ENCODE results near the gene ERVV-1.

ERVV-1 gene

DNA sequence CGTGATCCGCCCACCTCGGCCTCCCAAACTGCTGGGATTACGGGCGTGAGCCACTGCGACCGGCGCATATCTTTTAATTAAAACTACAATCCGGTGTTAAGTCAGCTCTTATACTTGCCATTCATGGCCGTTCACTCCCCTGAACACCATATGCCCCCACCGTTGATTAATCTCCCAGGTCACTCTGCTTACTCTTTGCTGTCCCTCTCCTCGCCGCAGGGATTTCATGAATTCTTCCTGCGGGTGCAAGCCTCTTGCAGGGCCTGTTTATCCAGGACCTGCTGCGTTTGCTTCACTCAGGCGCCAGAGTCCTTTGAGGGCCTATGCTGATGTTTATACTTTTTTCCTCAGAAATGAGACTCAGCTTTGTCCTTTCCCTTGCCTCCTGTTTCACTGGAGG lies 31.8 kb downstream of the ERVV-1 start:
- ChIA-PET POLR2A (no interaction called here), CTCF (no interaction called here)
- Histone ChIP-seq H3K9me3 (ENCODE audit: control insufficient read depth, insufficient read depth, low read depth, low read length) (peaks cover 8% of the 10 kb centered on the region), H3K27ac (ENCODE audit: extremely low read depth, low read depth, low read length) (no peak overlapping the region), H3K4me1 (ENCODE audit: control insufficient read depth, insufficient read depth, low read length) (no peaks in the 10 kb centered on the region), H3K36me3 (ENCODE audit: control insufficient read depth in 2 of 2, insufficient read depth in 1 of 2, low read length in 2 of 2) (no peaks in the 10 kb centered on the region), H3K4me3 (ENCODE audit: low read depth, low read length) (no peak overlapping the region)
- TF ChIP-seq, protein P1, sequence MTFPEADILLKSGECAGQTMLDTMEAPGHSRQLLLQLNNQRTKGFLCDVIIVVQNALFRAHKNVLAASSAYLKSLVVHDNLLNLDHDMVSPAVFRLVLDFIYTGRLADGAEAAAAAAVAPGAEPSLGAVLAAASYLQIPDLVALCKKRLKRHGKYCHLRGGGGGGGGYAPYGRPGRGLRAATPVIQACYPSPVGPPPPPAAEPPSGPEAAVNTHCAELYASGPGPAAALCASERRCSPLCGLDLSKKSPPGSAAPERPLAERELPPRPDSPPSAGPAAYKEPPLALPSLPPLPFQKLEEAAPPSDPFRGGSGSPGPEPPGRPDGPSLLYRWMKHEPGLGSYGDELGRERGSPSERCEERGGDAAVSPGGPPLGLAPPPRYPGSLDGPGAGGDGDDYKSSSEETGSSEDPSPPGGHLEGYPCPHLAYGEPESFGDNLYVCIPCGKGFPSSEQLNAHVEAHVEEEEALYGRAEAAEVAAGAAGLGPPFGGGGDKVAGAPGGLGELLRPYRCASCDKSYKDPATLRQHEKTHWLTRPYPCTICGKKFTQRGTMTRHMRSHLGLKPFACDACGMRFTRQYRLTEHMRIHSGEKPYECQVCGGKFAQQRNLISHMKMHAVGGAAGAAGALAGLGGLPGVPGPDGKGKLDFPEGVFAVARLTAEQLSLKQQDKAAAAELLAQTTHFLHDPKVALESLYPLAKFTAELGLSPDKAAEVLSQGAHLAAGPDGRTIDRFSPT (tag by site-specific recombination; IDR thresholded peaks at IDR 0.05), result no peak
- TF ChIP-seq ZNF184 (tag by site-specific recombination; IDR thresholded peaks at IDR 0.05), result no peak
- TF ChIP-seq WT1 (tag by site-specific recombination; IDR thresholded peaks at IDR 0.05), result no peak
- TF ChIP-seq ZNF530 (tag by site-specific recombination; IDR thresholded peaks at IDR 0.05; ENCODE audit: low read depth), result no peak
- TF ChIP-seq ZNF350 (tag by site-specific recombination; IDR thresholded peaks at IDR 0.05), result no peak

DNA sequence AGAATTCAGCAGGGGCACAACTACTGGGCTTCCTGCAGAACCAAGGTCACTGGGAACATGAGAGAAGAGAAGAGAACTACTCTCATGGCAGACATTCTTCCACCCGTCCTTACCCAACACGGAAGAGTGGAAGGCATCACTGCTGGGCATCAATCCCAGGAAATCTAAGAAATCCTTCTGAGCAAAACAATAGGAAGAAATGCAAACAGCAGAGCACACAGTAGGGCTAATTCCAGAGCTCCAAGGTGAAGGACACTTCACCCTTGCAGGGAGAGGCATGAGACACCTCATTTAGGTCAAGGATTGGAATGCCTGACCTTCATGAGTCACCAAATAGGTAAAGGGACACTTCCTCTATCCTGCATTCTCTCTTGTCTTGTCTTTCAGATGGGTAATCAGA lies 33.7 kb downstream of the ERVV-1 start:
- TF ChIP-seq OVOL3 (tag by site-specific recombination; IDR thresholded peaks at IDR 0.05), result no peak
- no peak for TF ChIP-seq GFI1B (tag by site-specific recombination; IDR thresholded peaks at IDR 0.05)
- TF ChIP-seq ZSCAN30 (tag by site-specific recombination; IDR thresholded peaks at IDR 0.05), result no peak
- TF ChIP-seq GLI2 (tag by site-specific recombination; IDR thresholded peaks at IDR 0.05; ENCODE audit: borderline replicate concordance, low read depth), result no peak
- no peak for TF ChIP-seq ZNF146 (tag by site-specific recombination; IDR thresholded peaks at IDR 0.05)
- no peak for TF ChIP-seq PRDM1 (tag by site-specific recombination; IDR thresholded peaks at IDR 0.05)
- TF ChIP-seq FEZF1 (tag by site-specific recombination; IDR thresholded peaks at IDR 0.05), result no peak
- TF ChIP-seq ZNF548 (tag by site-specific recombination; IDR thresholded peaks at IDR 0.05), result no peak
- TF ChIP-seq, protein P2, sequence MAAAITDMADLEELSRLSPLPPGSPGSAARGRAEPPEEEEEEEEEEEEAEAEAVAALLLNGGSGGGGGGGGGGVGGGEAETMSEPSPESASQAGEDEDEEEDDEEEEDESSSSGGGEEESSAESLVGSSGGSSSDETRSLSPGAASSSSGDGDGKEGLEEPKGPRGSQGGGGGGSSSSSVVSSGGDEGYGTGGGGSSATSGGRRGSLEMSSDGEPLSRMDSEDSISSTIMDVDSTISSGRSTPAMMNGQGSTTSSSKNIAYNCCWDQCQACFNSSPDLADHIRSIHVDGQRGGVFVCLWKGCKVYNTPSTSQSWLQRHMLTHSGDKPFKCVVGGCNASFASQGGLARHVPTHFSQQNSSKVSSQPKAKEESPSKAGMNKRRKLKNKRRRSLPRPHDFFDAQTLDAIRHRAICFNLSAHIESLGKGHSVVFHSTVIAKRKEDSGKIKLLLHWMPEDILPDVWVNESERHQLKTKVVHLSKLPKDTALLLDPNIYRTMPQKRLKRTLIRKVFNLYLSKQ (tag by site-specific recombination; IDR thresholded peaks at IDR 0.05; ENCODE audit: borderline replicate concordance), result no peak
- no peak for TF ChIP-seq ZNF274 (IDR thresholded peaks at IDR 0.05; ENCODE audit: low read length)
- TF ChIP-seq ZNF274 (tag by site-specific recombination; IDR thresholded peaks at IDR 0.05; ENCODE audit: borderline replicate concordance), result no peak
- no peak for TF ChIP-seq EGR2 (tag by site-specific recombination; IDR thresholded peaks at IDR 0.05; ENCODE audit: low read depth)
- TF ChIP-seq ZNF157 (tag by site-specific recombination; IDR thresholded peaks at IDR 0.05), result no peak
- no peak for TF ChIP-seq ZNF623 (tag by site-specific recombination; IDR thresholded peaks at IDR 0.05)
- no peak for TF ChIP-seq ZNF660 (tag by site-specific recombination; IDR thresholded peaks at IDR 0.05)
- TF ChIP-seq, protein P3, sequence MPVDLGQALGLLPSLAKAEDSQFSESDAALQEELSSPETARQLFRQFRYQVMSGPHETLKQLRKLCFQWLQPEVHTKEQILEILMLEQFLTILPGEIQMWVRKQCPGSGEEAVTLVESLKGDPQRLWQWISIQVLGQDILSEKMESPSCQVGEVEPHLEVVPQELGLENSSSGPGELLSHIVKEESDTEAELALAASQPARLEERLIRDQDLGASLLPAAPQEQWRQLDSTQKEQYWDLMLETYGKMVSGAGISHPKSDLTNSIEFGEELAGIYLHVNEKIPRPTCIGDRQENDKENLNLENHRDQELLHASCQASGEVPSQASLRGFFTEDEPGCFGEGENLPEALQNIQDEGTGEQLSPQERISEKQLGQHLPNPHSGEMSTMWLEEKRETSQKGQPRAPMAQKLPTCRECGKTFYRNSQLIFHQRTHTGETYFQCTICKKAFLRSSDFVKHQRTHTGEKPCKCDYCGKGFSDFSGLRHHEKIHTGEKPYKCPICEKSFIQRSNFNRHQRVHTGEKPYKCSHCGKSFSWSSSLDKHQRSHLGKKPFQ (tag by site-specific recombination; IDR thresholded peaks at IDR 0.05), result no peak
- TF ChIP-seq ZNF426 (tag by site-specific recombination; IDR thresholded peaks at IDR 0.05), result no peak
- no peak for TF ChIP-seq ZNF404 (tag by site-specific recombination; IDR thresholded peaks at IDR 0.05)
- Histone ChIP-seq H3K36me3 (ENCODE audit: control insufficient read depth in 2 of 2, insufficient read depth in 1 of 2, low read length in 2 of 2) (no peaks in the 10 kb centered on the region), H3K4me1 (ENCODE audit: control insufficient read depth, insufficient read depth, low read length) (no peaks in the 10 kb centered on the region), H3K4me3 (ENCODE audit: low read depth, low read length) (no peak overlapping the region), H3K9me3 (ENCODE audit: control insufficient read depth, insufficient read depth, low read depth, low read length) (peaks cover 6% of the 10 kb centered on the region), H3K27ac (ENCODE audit: extremely low read depth, low read depth, low read length) (no peak overlapping the region)
- POLR2A ChIA-PET, result no interaction called here
- CTCF ChIA-PET, result interaction anchor here (0.7 kb wide), 1 partner anchor 814 kb away, joined by 3 read pairs; no protein-coding TSS in a partner anchor

All from HEK293 (cell line).